ENCODE data around the gene IFT80.

- TF ChIP-seq, protein P1, sequence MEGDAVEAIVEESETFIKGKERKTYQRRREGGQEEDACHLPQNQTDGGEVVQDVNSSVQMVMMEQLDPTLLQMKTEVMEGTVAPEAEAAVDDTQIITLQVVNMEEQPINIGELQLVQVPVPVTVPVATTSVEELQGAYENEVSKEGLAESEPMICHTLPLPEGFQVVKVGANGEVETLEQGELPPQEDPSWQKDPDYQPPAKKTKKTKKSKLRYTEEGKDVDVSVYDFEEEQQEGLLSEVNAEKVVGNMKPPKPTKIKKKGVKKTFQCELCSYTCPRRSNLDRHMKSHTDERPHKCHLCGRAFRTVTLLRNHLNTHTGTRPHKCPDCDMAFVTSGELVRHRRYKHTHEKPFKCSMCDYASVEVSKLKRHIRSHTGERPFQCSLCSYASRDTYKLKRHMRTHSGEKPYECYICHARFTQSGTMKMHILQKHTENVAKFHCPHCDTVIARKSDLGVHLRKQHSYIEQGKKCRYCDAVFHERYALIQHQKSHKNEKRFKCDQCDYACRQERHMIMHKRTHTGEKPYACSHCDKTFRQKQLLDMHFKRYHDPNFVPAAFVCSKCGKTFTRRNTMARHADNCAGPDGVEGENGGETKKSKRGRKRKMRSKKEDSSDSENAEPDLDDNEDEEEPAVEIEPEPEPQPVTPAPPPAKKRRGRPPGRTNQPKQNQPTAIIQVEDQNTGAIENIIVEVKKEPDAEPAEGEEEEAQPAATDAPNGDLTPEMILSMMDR (IDR thresholded peaks at IDR 0.05) = no peak
- no peak for TF ChIP-seq POLR2A (IDR thresholded peaks at IDR 0.05)
- TF ChIP-seq POLR2AphosphoS5 (IDR thresholded peaks at IDR 0.05) = no peak
Measured at GRCh38 chr3:160368804-160369203, 30.2 kb downstream of the IFT80 start.
